HG02571 (cell line): ENCODE measurements around the gene RAB37.

Experiments
- ATAC-seq: cut with Tn5 transposase; IDR thresholded peaks from one replicate; pipeline ENCODE4 v1.9.1; 2021; ENCODE audit warnings: mild to moderate bottlenecking, moderate library complexity; ENCODE audit not compliant: unreplicated experiment

RAB37 gene

DNA sequence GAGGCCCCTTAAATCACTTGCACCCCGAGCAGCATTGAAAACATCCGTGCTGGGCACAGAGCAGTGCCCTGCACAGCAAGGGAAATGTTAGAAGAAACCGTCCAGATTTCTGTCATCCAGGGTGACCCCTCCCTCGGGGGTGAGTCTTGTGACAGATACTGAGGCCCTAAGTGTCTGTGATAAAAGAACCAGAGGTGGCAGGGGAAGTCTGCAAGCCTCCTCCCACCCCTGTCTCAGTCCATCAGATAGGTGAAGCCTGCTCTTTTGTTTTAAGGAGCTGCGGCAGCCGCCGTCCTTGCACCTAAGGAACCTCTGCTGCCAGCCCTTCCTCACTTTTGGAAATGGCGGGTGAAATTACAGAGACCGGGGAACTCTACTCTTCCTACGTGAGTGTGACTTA lies 39.9 kb downstream of the RAB37 start:
- ATAC-seq, result no peak

DNA sequence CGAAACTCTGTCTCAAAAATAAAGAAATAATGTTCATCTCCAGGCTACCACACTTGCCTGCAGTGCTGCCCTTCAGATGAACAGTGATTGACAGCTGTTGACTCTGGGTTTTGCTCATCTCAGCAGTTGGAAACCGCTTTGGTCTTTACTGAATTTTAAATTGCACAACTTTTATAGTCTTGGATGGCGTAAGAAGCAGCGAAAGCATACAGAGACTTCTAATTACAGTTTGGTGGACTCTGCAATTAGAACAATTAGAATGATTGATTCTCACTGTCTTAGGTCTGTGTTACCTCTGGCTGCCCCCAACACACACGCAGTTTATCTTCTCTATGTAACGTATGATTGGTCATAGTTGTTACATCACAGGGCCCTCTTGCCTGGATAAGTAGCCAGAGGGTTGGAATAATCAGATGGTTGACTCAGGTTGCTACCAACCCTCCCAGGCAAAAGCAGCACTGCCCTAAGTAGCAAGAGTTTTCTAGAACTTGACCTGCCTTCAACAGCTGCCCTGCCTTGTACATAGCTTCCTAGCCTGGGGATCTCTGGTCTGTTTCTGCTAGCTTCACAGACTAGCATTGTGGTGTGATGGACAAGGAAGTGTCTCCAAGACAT lies 41.0 kb downstream of the RAB37 start:
- no peak for ATAC-seq

DNA sequence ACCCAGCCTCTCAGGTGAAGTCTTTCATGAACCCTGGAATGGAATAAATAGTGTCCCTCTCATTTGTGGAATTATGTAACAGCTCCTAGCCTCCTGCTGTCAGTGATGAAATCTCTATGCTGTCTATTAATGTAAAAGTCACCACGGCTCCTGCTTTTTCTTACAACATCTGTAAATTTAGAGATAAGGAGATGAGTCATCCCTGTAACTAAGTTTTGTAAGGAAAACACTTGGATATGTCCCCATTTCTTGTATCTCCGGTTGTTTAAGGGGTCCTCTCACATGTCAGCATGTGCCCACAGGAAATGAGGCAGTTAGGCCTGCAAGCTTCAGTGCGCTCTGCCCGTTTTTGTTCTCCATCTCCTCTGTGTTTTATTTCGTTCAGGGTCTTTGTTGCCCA lies 41.9 kb downstream of the RAB37 start:
- no peak for ATAC-seq

DNA sequence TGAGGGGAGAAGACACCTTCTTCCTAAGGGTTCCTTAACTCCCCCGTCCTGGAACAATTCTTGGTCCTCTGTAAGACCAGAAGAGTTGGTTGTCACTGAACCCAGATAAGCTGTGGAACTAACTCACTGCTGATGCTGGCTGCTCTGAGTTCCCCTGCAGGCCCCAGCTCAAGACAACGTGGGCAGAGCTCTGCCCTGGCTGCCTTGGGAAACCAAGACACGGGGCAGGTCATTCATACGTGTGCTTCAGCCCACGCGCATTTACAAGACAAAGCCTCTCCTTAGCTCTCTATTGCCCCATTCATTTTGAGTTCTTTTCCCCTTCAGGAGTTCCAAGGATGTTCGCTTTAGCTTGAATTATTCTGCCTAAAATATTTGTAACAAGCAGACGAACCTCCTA lies 42.4 kb downstream of the RAB37 start:
- no peak for ATAC-seq

- no peak for ATAC-seq
These were observed 42.9 kb downstream of the RAB37 start for GRCh38 chr17:74779948-74780400.

- ATAC-seq, result no peak
These were observed 43.6 kb downstream of the RAB37 start for GRCh38 chr17:74780443-74781238.

GRCh38 chr17:74782571-74782970 lies 45.5 kb downstream of the RAB37 start:
- no peak for ATAC-seq

GRCh38 chr17:74784125-74784810 lies 47.2 kb downstream of the RAB37 start:
- no peak for ATAC-seq

DNA sequence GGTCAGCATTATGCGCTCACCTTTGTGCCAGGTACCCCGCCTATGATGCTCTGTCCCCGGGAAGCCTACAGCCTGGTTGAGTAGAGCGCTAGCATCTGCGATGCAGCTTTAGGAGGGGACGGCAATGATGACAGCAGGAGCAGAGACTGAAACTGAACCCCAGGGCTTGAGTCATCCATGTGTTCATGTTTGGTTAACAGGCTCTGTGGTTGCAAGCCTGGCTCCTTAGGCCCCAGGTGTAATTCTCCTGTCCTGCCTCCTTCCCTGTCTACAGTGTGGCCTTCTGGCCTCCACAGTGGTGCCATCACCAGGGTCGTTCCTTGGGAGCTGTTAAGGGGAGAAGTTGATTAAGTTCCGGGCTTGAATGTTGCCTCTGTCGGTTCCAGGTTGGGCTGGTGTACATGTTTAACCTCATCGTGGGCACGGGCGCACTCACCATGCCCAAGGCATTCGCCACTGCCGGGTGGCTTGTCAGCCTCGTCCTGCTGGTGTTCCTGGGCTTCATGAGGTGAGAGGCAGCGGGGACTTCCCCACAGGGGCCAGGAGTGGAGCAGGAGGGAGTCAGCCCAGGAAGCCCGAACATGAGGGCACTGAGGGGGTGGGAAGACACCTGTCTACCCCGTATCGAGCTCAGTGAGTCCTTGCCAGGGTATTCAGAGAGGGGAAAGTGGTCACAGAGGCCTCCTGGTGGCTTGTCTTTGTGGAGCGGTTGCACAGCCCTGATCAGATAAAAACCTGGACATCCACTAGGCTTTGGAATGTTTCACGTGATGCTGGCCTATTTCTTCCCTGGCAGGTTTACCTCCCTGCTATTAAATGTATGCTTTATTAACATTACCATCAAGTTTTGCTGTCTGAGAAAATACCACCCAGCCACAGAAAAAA lies 48.3 kb downstream of the RAB37 start:
- no peak for ATAC-seq

DNA sequence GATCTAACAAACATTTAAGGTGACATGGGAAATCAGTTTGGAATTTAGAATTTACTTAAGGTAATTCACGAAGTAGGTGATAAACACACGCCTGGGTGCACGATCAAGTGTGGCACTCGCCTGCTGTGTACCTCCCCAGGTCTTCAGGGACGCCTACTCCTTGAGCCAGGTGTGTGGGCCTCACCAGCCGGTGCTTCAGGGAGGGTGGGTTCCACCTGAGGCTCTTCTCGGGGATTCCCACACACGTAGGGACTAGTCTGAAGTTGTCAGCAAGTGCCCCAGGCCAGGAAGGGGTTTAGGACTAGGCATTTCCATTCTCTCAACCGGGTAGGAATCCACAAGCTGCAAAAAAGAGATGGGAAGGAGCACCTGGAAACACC lies 48.9 kb downstream of the RAB37 start:
- no peak for ATAC-seq

- ATAC-seq, result no peak
These were observed 49.5 kb downstream of the RAB37 start for GRCh38 chr17:74786431-74787055.

DNA sequence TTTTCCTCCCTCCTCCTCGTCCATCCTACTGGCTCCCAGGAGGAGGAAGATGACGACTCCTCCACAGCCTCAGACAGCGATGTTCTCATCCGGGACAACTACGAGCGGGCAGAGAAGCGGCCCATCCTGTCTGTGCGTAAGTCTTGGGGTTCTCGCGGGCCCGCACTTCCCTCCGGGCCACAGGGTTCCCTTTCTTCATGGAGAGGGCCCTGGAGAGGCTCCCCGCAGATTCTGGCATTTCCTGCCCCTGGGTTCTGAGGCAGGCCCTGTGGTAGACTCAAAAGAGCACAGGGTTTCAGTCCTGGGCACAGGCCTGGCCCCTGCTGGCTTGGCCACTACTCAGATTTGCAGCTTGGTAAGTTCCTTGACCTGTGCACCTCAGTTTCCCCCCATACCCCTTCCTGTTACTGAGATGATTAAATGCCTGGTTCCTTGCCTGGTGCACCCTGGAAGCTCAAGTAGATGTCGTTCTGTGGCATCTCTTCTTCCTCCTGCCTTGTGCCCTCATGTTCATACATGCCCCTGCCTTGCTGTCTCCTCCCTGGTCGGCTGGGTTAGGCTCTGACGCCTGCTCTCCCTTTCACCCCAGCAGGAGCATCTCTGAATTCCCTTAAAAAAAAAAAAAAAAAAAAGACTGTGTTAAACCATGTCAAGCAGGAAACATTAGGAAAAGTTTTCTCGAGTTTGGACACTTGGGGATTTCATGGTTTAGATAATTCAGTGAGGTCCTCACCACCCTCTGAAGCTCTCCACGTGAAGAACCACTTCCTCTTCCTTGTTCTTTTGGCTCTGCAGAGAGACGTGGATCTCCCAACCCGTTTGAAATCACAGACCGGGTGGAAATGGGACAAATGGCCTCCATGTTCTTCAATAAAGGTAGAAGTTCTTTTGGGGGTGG lies 53.4 kb downstream of the RAB37 start:
- no peak for ATAC-seq

- no peak for ATAC-seq
These were observed 55.6 kb downstream of the RAB37 start for GRCh38 chr17:74792586-74793105.

GRCh38 chr17:74795327-74796020 lies 58.4 kb downstream of the RAB37 start:
- ATAC-seq, result no peak

GRCh38 chr17:74796211-74796610 lies 59.2 kb downstream of the RAB37 start:
- ATAC-seq, result no peak

DNA sequence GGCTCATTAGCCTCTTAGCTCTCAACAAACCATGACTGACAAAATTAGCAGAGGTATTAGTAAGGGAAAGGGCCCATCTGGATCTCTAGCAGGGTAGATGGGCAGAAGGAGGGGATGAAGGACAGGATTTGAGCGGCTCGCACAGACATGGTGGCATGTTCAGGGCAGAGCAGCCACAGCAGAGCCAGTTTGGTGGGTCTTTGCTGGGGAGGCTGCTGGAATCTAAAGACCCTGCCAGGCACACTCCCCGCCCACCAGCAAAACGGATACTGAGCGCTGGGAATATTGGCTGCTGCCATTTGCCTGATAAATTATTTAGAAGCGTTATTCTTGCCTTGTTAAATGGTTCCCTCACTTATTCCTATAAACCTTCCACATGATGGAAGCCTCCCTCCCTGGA lies 59.8 kb downstream of the RAB37 start:
- ATAC-seq, result no peak
